ENCODE data around the gene ALDH16A1. TPM values are rescaled to one million over a fixed set of nuclear protein-coding genes. Genes with fewer than 3 reads are reported as not detected.

ALDH16A1 gene
- total and polyA plus RNA-seq, 7 donors, result 3.6 to 12.9 (median 7.4) TPM

GRCh38 chr19:49486710-49487276, 33.8 kb downstream of the ALDH16A1 start:
- 64 to 67% (median 64%) methylated on average over 22 to 23 of the region's 23 CpGs for WGBS, 3 donors
- H3K36me3 ChIP-seq (ENCODE audit: insufficient read depth in 1 of 2, low read depth in 1 of 2), result peaks cover 5 to 33% of the 10 kb centered on the region in 2 donors
- ATAC-seq (no peak), DNase-seq (no peak)
- no peak for TF ChIP-seq CTCF (IDR thresholded peaks at IDR 0.05)
- peaks cover 24% of the 10 kb centered on the region for H3K4me1 ChIP-seq
- H3K9me3 ChIP-seq, result no peaks in the 10 kb centered on the region
- intact Hi-C loops (cut with DNase I), result no loop called here
- H3K27ac ChIP-seq, result peak overlapping the region; percentile 87
- H3K4me3 ChIP-seq, result peak overlapping the region; percentile 98
- H3K27me3 ChIP-seq (ENCODE audit: insufficient read depth in 3 of 3, low read length in 2 of 3), result no peaks in the 10 kb centered on the region

GRCh38 chr19:49487277-49488045, 34.4 kb downstream of the ALDH16A1 start, which contains the start of gene RPL13A:
Gene RPL13A, plus strand, starts transcription at chr19:49487608. Its CDS starts 22 bp downstream, at chr19:49487630.
- WGBS, 3 donors, result 0% methylated on average over 57 of the region's 57 CpGs
- no peaks in the 10 kb centered on the region for H3K9me3 ChIP-seq
- H3K27me3 ChIP-seq (ENCODE audit: insufficient read depth in 3 of 3, low read length in 2 of 3), result no peaks in the 10 kb centered on the region
- peak within 1 kb of the TSS; percentile 95 for H3K27ac ChIP-seq
- no peak for TF ChIP-seq CTCF (IDR thresholded peaks at IDR 0.05)
- ATAC-seq, result peak; percentile 95 to 96 (median 96)
- intact Hi-C loops (cut with DNase I), result no loop called here
- peak; percentile 100 for DNase-seq
- peaks cover 24% of the 10 kb centered on the region for H3K4me1 ChIP-seq
- peak within 1 kb of the TSS; percentile 98 for H3K4me3 ChIP-seq
- H3K36me3 ChIP-seq (ENCODE audit: insufficient read depth in 1 of 2, low read depth in 1 of 2), result peaks cover 11 to 40% of the 10 kb centered on the region in 2 donors

GRCh38 chr19:49488046-49488862, 35.2 kb downstream of the ALDH16A1 start:
- 1 to 2% (median 1%) methylated on average over 26 of the region's 26 CpGs for WGBS, 3 donors
- Histone ChIP-seq H3K27me3 (ENCODE audit: insufficient read depth in 3 of 3, low read length in 2 of 3) (no peaks in the 10 kb centered on the region), H3K9me3 (no peaks in the 10 kb centered on the region), H3K27ac (peak overlapping the region; percentile 95), H3K36me3 (ENCODE audit: insufficient read depth in 1 of 2, low read depth in 1 of 2) (peaks cover 12 to 48% of the 10 kb centered on the region in 2 donors), H3K4me3 (peak overlapping the region; percentile 98), H3K4me1 (peaks cover 24% of the 10 kb centered on the region)
- no peak for TF ChIP-seq CTCF (IDR thresholded peaks at IDR 0.05)
- no peak for DNase-seq
- intact Hi-C loops (cut with DNase I), result no loop called here
- no peak for ATAC-seq

GRCh38 chr19:49488863-49489537, 36.0 kb downstream of the ALDH16A1 start:
- 19 to 20% (median 20%) methylated on average over 15 of the region's 15 CpGs for WGBS, 3 donors
- no peaks in the 10 kb centered on the region for H3K27me3 ChIP-seq (ENCODE audit: insufficient read depth in 3 of 3, low read length in 2 of 3)
- no peak for TF ChIP-seq CTCF (IDR thresholded peaks at IDR 0.05)
- H3K4me1 ChIP-seq, result peaks cover 24% of the 10 kb centered on the region
- peak overlapping the region; percentile 98 for H3K4me3 ChIP-seq
- no peak for ATAC-seq
- DNase-seq, result no peak
- H3K36me3 ChIP-seq (ENCODE audit: insufficient read depth in 1 of 2, low read depth in 1 of 2), result peaks cover 12 to 49% of the 10 kb centered on the region in 2 donors
- peak overlapping the region; percentile 95 for H3K27ac ChIP-seq
- H3K9me3 ChIP-seq, result no peaks in the 10 kb centered on the region
- intact Hi-C loops (cut with DNase I), result no loop called here
